Endothelial cell of umbilical vein (primary cell): Measurements from ENCODE around the gene KRT77. TPM values are rescaled to one million over a fixed set of nuclear protein-coding genes. Genes with fewer than 3 reads are reported as not detected.

ENCODE experiments used
- BruUV-seq: library from RNA; stranded (reverse); fragments of 400-500 nt; replicated peaks from 2 replicates; lab custom pipeline; 2021; lab: Mats Ljungman, UMichigan
- CTCF ChIA-PET: fragments of 300-600, 350-600 bp; sonication (Branson Sonifier 250); formaldehyde crosslinking; loops from one replicate; lab custom pipeline; 2021; ENCODE audit warnings: antibody characterized with exemption, inconsistent platforms; lab: Charles Lee
- POLR2A ChIA-PET: fragments of 300-600, 350-600 bp; sonication (Branson Sonifier 250); formaldehyde crosslinking; loops from one replicate; lab custom pipeline; 2021; ENCODE audit warnings: antibody characterized with exemption, inconsistent platforms; lab: Charles Lee
- DNase-seq: peaks from one replicate; pipeline ENCODE4 v3.0.0-alpha.2; 2011; ENCODE audit warnings: low read depth, low spot score
- FAIRE-seq: peaks from 2 replicates; lab custom pipeline; 2011; peaks lifted over from hg19 to GRCh38; lab: Jason Lieb, UNC
- H2AFZ ChIP-seq: 2 replicates; pipeline ENCODE4 v1.6.0; 2012; ENCODE audit warnings: low read depth, low read length, control low read depth, inconsistent platforms
- H3K27ac ChIP-seq: 2 replicates; pipeline ENCODE4 v1.5.1; 2011; ENCODE audit warnings: low read depth, mild to moderate bottlenecking, control low read depth, low read length, moderate library complexity; ENCODE audit not compliant: insufficient read depth
- H3K27me3 ChIP-seq, 2 experiments: 2 replicates each; pipeline versions ENCODE4 v1.6.0 to v1.6.1; 2011; ENCODE audit warnings: low read length in 2 of 2, mixed read lengths in 1 of 2; ENCODE audit not compliant: control insufficient read depth in 2 of 2, insufficient read depth in 2 of 2
- H3K36me3 ChIP-seq, 2 experiments: 2 replicates in 1 of 2; 3 replicates in 1 of 2; pipeline ENCODE4 v1.5.1; 2011; ENCODE audit warnings: low read length in 2 of 2, mild to moderate bottlenecking in 1 of 2, moderate library complexity in 1 of 2; ENCODE audit not compliant: control insufficient read depth in 2 of 2, insufficient read depth in 2 of 2; ENCODE audit errors: extremely low read depth in 1 of 2
- H3K4me1 ChIP-seq: 3 replicates; pipeline ENCODE4 v1.5.1; 2011; ENCODE audit warnings: mild to moderate bottlenecking, low read length; ENCODE audit not compliant: control insufficient read depth, insufficient read depth; ENCODE audit errors: extremely low read depth
- H3K4me2 ChIP-seq: 2 replicates; pipeline ENCODE4 v1.6.1; 2011; ENCODE audit warnings: low read length, control low read depth, mixed read lengths; ENCODE audit not compliant: insufficient read depth
- H3K4me3 ChIP-seq, 3 experiments: fragments of 200-600 bp in 1 of 3; sonication (generic), shearing (Covaris generic) in 1 of 3; replicated peaks in 1 of 3; 2 replicates each; pipeline ENCODE4 v1.5.1; 2011 to 2016; ENCODE audit warnings: control low read depth in 3 of 3, low read length in 3 of 3, mild to moderate bottlenecking in 2 of 3, inconsistent platforms in 1 of 3, low read depth in 1 of 3, moderate library complexity in 1 of 3; ENCODE audit not compliant: insufficient read depth in 1 of 3
- H3K79me2 ChIP-seq: 2 replicates; pipeline ENCODE4 v1.6.0; 2012; ENCODE audit warnings: low read length, inconsistent platforms; ENCODE audit not compliant: control insufficient read depth, insufficient read depth
- H3K9ac ChIP-seq: replicated peaks from 2 replicates; pipeline ENCODE3; 2011; ENCODE audit warnings: low read length, control low read depth; ENCODE audit not compliant: insufficient read depth; ENCODE audit errors: extremely low read depth
- H3K9me1 ChIP-seq: replicated peaks from 3 replicates; pipeline ENCODE4 v1.6.0; 2011; ENCODE audit warnings: mild to moderate bottlenecking, low read length; ENCODE audit not compliant: control insufficient read depth, insufficient read depth; ENCODE audit errors: extremely low read depth
- H3K9me3 ChIP-seq: replicated peaks from 2 replicates; pipeline ENCODE4 v1.5.1; 2012; ENCODE audit warnings: low read length, inconsistent platforms; ENCODE audit not compliant: control insufficient read depth, insufficient read depth
- H4K20me1 ChIP-seq: replicated peaks from 2 replicates; pipeline ENCODE3; 2011; ENCODE audit warnings: mild to moderate bottlenecking, low read length; ENCODE audit not compliant: control insufficient read depth, insufficient read depth; ENCODE audit errors: extremely low read depth
- EZH2 ChIP-seq: IDR thresholded peaks from 2 replicates; pipeline ENCODE4 v1.6.1; 2012; ENCODE audit warnings: borderline replicate concordance, low read depth, mild to moderate bottlenecking, moderate library complexity, low read length, inconsistent platforms; ENCODE audit not compliant: severe bottlenecking
- FOS ChIP-seq: IDR thresholded peaks from 2 replicates; pipeline ENCODE4 v1.6.1; 2011; ENCODE audit warnings: mild to moderate bottlenecking, low read length, moderate library complexity, borderline replicate concordance; ENCODE audit not compliant: insufficient read depth
- GATA2 ChIP-seq: IDR thresholded peaks from 2 replicates; pipeline ENCODE4 v1.7.0; 2011; ENCODE audit warnings: low read depth, mild to moderate bottlenecking, moderate library complexity, mixed read lengths, low read length; ENCODE audit not compliant: insufficient read length, insufficient read depth
- JUN ChIP-seq: IDR thresholded peaks from 2 replicates; pipeline ENCODE4 v1.6.1; 2011; ENCODE audit warnings: borderline replicate concordance, low read depth; ENCODE audit not compliant: insufficient read length, insufficient read depth
- MYC ChIP-seq: IDR thresholded peaks from one replicate; pipeline ENCODE4 v1.6.1; 2011; ENCODE audit warnings: mild to moderate bottlenecking, low read depth, low read length
- POLR2A ChIP-seq: IDR thresholded peaks from 2 replicates; pipeline ENCODE4 v1.6.1; 2012; ENCODE audit warnings: low read depth, mild to moderate bottlenecking, control low read depth, low read length
- POLR2AphosphoS5 ChIP-seq: IDR thresholded peaks from 2 replicates; pipeline ENCODE4 v1.6.1; 2012; ENCODE audit warnings: low read depth, mild to moderate bottlenecking, control low read depth, low read length, moderate library complexity; ENCODE audit not compliant: insufficient read depth
- dilution Hi-C: fragments of 300-500 bp; cut with MboI; formaldehyde crosslinking; loops from one replicate; pipeline ENCODE4 v1.15.0; 2019; ENCODE audit warnings: low sequenced_read_pairs; ENCODE audit not compliant: extremely low pct_ligation_motif_present
- intact Hi-C: fragments of 100-400 bp; cut with micrococcal nuclease; formaldehyde crosslinking; loops from one replicate; pipeline ENCODE4 v1.10.0; 2022
- polyA plus RNA-seq, 4 experiments: library from polyadenylated mRNA; depleted of rRNA in 3 of 4; stranded (reverse) in 3 of 4; unstranded in 1 of 4; fragments of >200 nt; gene quantifications; 2 replicates each; pipeline versions ENCODE4 v1.2.1 to v1.2.3, GENCODE V29; 2011 to 2012; ENCODE audit warnings: missing spikeins in 1 of 4
- total RNA-seq: library from RNA; stranded (reverse); gene quantifications from 2 replicates; pipeline ENCODE4 v1.2.3, GENCODE V29; 2021
- TF ChIP-seq, protein P1 (sequence below): IDR thresholded peaks from 2 replicates; pipeline ENCODE4 v1.6.1; 2011; ENCODE audit not compliant: insufficient read depth, insufficient read length
- TF ChIP-seq, protein P2 (sequence below), 2 donors: IDR thresholded peaks; 1 replicate in 1 of 2; 2 replicates in 1 of 2; pipeline ENCODE4 v1.5.1; 2011; ENCODE audit warnings: low read length in 2 of 2, mild to moderate bottlenecking in 2 of 2, moderate library complexity in 2 of 2, control low read depth in 1 of 2, inconsistent platforms in 1 of 2, low read depth in 1 of 2; ENCODE audit not compliant: insufficient read depth in 1 of 2; ENCODE audit errors: extremely low read depth in 1 of 2

Gene KRT77
- total and polyA plus RNA-seq, 2 donors (not counting 3 experiments of a cell fraction or from before 2014, with no cell fraction given): not detected

DNA sequence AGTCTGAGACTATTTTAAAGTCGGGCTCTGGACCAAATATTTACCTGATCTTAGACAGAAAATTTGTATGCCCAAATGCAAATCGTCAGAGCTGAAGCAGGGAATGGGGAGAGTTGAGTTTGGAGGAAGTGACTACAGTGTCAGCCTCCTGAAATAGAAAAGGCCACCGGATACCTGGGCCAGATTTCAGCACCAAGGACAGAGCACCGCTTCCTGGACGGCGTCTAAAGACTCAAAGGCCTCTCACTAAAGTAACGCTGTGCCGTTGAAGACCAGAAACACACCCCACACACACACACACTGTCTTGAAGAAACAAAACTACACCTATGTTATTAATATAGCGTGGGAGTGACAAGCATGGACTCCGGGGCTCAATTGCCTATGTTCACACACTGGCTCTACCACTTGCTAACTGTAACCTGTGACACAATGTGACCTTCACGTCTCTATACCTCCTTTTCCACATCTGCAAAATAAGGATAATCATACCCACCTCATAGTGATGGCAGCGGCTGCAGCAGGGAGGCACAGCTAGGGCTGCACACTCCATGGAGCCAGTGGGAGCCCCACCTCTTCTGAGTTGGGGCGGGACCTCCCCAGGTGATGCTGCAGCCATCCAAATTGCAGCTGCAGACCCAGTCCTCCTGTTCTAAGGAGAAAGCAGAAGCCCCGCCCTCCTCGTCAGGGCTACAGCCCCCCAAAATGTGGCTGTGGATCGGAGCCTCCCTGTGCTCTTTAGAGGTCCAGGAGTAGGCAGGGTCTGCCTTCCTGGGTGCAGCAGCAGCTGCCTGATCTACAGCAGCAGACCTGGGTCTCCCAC, 38.3 kb upstream of the KRT77 start:
- FAIRE-seq: peak; percentile 91
- H3K4me3 ChIP-seq: no peak overlapping the region
- no peak overlapping the region for H3K27ac ChIP-seq
- POLR2A ChIA-PET: no interaction called here
- DNase-seq: peak; percentile 39
- H3K27me3 ChIP-seq: no peaks in the 10 kb centered on the region
- H3K36me3 ChIP-seq: no peaks in the 10 kb centered on the region
- H4K20me1 ChIP-seq: no peaks in the 10 kb centered on the region
- H3K9ac ChIP-seq: no peak overlapping the region
- TF ChIP-seq, protein P1, sequence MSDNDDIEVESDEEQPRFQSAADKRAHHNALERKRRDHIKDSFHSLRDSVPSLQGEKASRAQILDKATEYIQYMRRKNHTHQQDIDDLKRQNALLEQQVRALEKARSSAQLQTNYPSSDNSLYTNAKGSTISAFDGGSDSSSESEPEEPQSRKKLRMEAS: no peak
- TF ChIP-seq POLR2AphosphoS5 (no peak), GATA2 (no peak), EZH2 (no peak), POLR2A (no peak), JUN (no peak), MYC (no peak), FOS (no peak)
- TF ChIP-seq, protein P2, sequence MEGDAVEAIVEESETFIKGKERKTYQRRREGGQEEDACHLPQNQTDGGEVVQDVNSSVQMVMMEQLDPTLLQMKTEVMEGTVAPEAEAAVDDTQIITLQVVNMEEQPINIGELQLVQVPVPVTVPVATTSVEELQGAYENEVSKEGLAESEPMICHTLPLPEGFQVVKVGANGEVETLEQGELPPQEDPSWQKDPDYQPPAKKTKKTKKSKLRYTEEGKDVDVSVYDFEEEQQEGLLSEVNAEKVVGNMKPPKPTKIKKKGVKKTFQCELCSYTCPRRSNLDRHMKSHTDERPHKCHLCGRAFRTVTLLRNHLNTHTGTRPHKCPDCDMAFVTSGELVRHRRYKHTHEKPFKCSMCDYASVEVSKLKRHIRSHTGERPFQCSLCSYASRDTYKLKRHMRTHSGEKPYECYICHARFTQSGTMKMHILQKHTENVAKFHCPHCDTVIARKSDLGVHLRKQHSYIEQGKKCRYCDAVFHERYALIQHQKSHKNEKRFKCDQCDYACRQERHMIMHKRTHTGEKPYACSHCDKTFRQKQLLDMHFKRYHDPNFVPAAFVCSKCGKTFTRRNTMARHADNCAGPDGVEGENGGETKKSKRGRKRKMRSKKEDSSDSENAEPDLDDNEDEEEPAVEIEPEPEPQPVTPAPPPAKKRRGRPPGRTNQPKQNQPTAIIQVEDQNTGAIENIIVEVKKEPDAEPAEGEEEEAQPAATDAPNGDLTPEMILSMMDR (IDR thresholded peaks at IDR 0.05; ENCODE audit: extremely low read depth in 1 of 2, insufficient read depth in 1 of 2, low read depth in 1 of 2, low read length in 2 of 2): no peak
- H3K4me1 ChIP-seq: no peaks in the 10 kb centered on the region
- dilution Hi-C loops (no loop called here), intact Hi-C loops (no loop called here)
- H2AFZ ChIP-seq: no peak overlapping the region
- no TSS peak for BruUV-seq
- H3K9me3 ChIP-seq: no peaks in the 10 kb centered on the region
- H3K4me2 ChIP-seq: no peak overlapping the region
- no peaks in the 10 kb centered on the region for H3K9me1 ChIP-seq
- H3K79me2 ChIP-seq: no peaks in the 10 kb centered on the region
- CTCF ChIA-PET: no interaction called here
